HG03064 (cell line): ENCODE results near the gene EMC8.

Experiments used
- ATAC-seq: cut with Tn5 transposase; IDR thresholded peaks from one replicate; pipeline ENCODE4 v1.9.1; 2021; ENCODE audit warnings: low read depth; ENCODE audit not compliant: unreplicated experiment

EMC8 gene

DNA sequence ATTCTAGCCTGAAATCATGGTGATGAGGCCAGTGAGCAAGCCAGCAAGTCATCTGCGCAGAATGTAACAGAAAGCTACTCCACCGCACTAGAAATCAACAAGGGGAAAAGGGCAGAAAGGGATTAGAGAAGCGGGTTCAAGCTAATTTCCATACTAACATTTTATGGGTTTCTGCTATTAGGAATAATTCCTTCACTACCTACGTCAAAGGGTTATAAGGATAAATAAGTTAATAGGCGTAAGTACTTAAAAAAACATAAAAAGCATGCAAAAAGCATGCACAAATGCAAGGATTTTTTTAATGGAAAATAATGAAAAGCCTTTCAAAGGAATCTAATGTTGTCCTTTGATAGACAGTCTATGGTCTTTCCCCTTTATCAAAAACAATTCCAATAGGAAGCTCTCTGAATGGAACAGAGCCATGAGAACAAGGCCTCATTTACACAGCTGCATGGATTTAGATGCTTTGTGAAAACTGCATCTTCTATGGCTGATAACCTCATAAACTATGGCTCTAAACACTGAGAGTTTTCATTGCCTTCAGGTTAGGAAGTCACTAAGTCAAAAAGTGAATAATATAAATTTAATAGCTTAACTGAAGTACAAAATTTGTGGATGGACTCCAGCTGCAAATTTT lies 5.6 kb downstream of the EMC8 start:
- ATAC-seq, result no peak

- ATAC-seq, result no peak
Measured at GRCh38 chr16:85789773-85790172, 9.6 kb downstream of the EMC8 start.

- ATAC-seq, result no peak
Measured at GRCh38 chr16:85788819-85789218, 10.5 kb downstream of the EMC8 start.

GRCh38 chr16:85785927-85786326 lies 13.4 kb downstream of the EMC8 start:
- ATAC-seq, result no peak

DNA sequence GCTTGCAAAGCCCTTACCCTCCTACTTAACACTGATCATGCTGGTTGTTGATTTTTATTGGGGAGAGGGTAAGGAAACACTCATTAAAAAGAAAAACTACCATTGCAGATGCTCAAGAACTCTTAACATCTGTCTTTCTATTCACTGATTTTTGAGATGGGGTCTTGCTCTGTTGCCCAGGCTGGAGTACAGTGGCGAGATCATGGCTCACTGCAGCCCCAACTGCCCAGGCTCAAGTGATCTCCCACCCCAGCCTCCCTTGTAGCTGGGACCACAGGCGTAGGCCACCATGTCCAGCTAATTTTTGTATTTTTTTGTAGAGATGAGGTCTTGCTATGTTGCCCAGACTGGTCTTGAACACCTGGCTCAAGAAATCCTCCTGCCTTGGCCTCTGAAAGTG lies 14.5 kb downstream of the EMC8 start:
- ATAC-seq, result no peak

DNA sequence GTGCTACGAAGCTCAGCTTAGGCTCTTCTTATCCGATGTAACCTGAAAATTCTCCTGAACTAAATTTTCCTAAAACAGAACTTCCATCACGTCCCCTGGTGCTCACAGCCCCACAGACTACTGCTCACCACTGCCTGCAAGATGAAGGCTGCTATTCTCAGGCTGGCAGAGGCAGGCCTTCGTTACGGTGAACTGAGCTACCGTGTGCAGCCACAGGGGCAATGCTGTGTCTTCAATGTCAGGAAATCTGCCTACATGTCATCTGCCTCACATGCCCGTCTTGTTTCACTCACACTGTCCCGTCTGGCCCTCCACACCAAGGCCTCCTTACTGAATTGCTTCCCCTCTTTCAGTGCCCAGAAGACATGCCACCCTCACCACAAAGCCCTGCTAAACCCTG lies 15.9 kb downstream of the EMC8 start:
- no peak for ATAC-seq

DNA sequence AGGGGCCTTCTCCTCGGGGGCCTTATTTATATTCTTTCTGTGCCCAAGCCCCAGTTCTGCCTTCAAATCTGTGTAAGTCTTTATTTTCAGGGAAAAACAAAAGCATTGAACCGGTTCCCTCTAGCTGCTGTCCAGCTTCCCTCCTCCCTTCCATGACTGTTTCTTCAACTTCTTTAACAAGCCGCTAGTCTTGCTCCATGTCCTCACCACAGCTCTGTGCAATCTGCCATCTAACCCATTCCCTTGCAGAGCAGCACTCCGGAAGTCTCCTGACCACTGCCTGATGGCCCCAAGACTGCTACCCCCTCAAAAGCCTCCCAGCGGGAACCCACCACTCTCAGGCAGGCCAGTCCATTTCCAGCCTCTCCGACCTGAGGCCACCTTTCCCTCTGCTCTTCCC lies 16.9 kb downstream of the EMC8 start:
- ATAC-seq, result no peak

DNA sequence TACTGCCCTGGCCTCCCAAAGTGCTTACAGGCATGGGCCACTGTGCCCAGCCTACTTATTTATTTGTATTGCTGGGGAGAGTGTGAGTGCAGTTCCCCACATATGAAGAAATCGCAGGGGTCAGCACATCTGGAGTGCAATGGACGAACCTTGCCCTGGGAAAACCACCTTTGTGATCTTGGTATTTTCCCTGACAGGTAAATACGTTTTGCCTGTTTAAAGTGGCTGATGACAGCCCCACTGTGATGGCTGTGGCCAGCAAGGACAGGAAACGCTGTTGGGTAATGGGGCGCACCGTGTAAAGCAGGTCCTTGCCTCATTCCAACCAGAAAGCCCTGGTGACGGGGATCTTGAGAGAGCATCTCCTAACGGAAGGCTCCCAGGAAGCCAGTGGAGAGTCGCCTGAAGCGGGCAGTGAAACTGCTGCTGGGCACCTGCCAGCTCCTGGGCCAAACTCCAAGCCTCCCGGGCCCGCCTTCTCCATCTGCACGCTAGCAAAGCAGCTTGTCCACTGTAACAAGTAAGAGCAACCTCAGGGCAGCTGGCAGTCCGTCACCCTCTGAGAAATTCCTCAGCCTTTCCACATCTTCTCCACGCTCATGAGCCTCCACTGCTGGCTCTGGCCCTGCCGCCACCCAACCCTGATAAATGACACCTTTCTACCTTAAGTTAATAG lies 17.5 kb downstream of the EMC8 start:
- no peak for ATAC-seq

DNA sequence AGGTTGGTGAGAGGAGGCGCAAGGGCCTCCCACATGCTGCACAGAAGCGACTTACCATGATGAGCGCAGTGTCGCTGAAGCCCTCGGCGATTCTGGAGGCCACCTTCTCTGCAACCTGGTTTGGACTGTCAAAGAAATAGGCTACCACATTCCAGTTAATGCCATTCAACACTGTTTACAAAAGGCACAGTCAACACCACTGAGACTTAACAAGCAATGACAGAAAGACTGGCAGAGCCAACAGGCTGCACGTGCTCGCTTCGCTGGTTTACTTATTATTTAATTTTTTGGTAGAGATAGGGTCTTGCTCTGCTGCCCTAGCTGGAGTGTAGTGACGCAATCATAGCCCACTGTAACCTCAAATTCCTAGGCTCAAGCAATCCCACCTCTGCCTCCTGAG lies 18.2 kb downstream of the EMC8 start:
- ATAC-seq, result no peak

GRCh38 chr16:85780281-85780680 lies 19.1 kb downstream of the EMC8 start:
- no peak for ATAC-seq

- ATAC-seq, result no peak
Measured at GRCh38 chr16:85778873-85779272, 20.5 kb downstream of the EMC8 start.

GRCh38 chr16:85777583-85778310 lies 21.6 kb downstream of the EMC8 start:
- no peak for ATAC-seq

- no peak for ATAC-seq
Measured at GRCh38 chr16:85774811-85775210, 24.5 kb downstream of the EMC8 start.

DNA sequence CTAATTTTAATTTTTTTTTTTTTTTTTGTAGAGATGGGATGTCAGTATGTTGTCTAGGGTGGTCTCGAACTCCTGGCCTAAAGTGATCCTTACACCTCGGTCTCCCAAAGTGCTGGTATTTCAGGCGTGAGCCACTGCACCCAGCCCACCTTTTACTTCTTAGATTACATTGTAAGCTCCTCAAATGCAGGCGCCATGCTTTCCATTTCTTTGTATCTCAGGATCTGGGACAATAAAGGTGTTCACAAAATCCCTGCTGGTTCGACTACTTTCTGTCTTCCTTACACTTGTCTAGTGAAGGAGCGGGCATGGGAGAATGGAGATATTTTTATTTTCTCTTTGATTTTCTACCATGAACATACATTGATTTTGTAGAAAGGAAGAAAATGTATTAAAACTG lies 25.2 kb downstream of the EMC8 start:
- ATAC-seq, result no peak

GRCh38 chr16:85773044-85773443 lies 26.3 kb downstream of the EMC8 start:
- ATAC-seq, result no peak

DNA sequence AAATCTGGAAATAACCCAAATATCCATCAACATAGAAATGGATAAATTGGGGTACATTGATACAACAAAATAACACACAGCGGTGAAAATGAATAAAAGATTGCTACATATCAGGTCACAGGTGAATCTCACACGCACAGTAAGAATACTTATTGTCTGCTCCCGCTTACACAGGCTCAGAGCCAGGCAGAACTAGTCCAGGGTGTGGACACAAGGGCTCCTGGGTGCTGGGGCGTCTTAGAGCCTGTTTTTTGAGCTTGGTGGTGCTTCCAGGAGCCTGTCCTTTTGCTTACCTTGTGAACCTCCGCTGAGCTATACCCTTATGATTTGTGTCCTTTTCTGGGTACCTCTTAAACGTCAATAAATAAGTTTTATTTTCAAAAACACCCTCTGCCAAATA lies 28.6 kb downstream of the EMC8 start:
- ATAC-seq, result no peak

GRCh38 chr16:85768199-85768598 lies 31.1 kb downstream of the EMC8 start:
- no peak for ATAC-seq

GRCh38 chr16:85767531-85767930 lies 31.8 kb downstream of the EMC8 start:
- ATAC-seq, result no peak

GRCh38 chr16:85765767-85766166 lies 33.6 kb downstream of the EMC8 start:
- no peak for ATAC-seq

- ATAC-seq, result no peak
Measured at GRCh38 chr16:85765211-85765610, 34.1 kb downstream of the EMC8 start.

- no peak for ATAC-seq
Measured at GRCh38 chr16:85763616-85764015, 35.7 kb downstream of the EMC8 start.

DNA sequence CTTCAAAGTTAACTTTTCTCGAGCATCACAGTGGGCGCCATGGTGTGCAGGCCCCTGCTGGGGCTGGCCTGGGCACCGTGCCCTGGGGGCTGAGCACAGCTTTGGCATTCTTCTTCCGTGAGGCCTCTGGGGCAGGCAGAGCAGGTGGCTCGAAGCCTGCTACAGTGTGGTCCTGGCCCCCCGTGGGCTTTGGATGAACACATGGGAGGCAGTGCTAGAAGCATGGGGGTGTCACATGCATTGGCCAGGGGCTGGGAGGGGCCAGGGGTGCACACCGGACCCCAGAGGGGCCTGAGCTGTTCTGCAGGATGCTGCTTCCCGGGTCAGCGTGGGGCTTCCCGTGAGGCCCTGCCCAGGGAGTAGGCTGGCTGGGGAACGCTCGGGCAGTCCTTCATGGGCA lies 36.4 kb downstream of the EMC8 start:
- no peak for ATAC-seq
